GM19239 (cell line): ENCODE data around the gene GAPT.
"Not testable (repeated sequence)": the region's sequence is repeated elsewhere in the genome, so short reads cannot be mapped to it uniquely, and the experiment has no call there.

Experiments
- DNase-seq: peaks from one replicate; pipeline ENCODE4 v3.0.0; 2011; ENCODE audit warnings: low spot score; ENCODE audit not compliant: insufficient read length
- FAIRE-seq: peaks from 2 replicates; lab custom pipeline; 2011; peaks lifted over from hg19 to GRCh38; lab: Jason Lieb, UNC

GAPT gene

GRCh38 chr5:58499941-58500340 lies 8.7 kb downstream of the GAPT start:
- no peak for FAIRE-seq

GRCh38 chr5:58501778-58502417 lies 10.7 kb downstream of the GAPT start:
- FAIRE-seq = no peak
- DNase-seq = no peak

More at GRCh38 chr5:58499941-58500340, 8.7 kb downstream of the GAPT start:
- no peak for DNase-seq

GRCh38 chr5:58503390-58504046 lies 12.3 kb downstream of the GAPT start:
- FAIRE-seq = no peak

GRCh38 chr5:58504766-58505165 lies 13.5 kb downstream of the GAPT start:
- DNase-seq (no peak), FAIRE-seq (no peak)

More at GRCh38 chr5:58503390-58504046, 12.3 kb downstream of the GAPT start:
- no peak for DNase-seq

- no peak for FAIRE-seq
These were observed 14.3 kb downstream of the GAPT start for GRCh38 chr5:58505502-58505901.

GRCh38 chr5:58505971-58506640 lies 14.9 kb downstream of the GAPT start:
- FAIRE-seq = peak; percentile 18
- DNase-seq = no peak

More at GRCh38 chr5:58505502-58505901, 14.3 kb downstream of the GAPT start:
- DNase-seq = no peak

- no peak for FAIRE-seq
- no peak for DNase-seq
These were observed 16.5 kb downstream of the GAPT start for GRCh38 chr5:58507715-58508114.

- FAIRE-seq = no peak
- no peak for DNase-seq
These were observed 26.0 kb downstream of the GAPT start for GRCh38 chr5:58517198-58517597.

- DNase-seq (no peak), FAIRE-seq (no peak)
These were observed 32.7 kb downstream of the GAPT start for GRCh38 chr5:58523956-58524355.

GRCh38 chr5:58524571-58524970 lies 33.3 kb downstream of the GAPT start:
- DNase-seq (no peak), FAIRE-seq (no peak)

GRCh38 chr5:58530942-58531490 lies 39.8 kb downstream of the GAPT start:
- no peak for FAIRE-seq
- no peak for DNase-seq

- DNase-seq, FAIRE-seq: not testable (repeated sequence)
These were observed 50.7 kb downstream of the GAPT start for GRCh38 chr5:58541935-58542334.

- FAIRE-seq = no peak
- DNase-seq = no peak
These were observed 51.5 kb downstream of the GAPT start for GRCh38 chr5:58542709-58543108.

- no peak for FAIRE-seq
- no peak for DNase-seq
These were observed 52.5 kb downstream of the GAPT start for GRCh38 chr5:58543723-58544122.

GRCh38 chr5:58544195-58544594 lies 53.0 kb downstream of the GAPT start:
- DNase-seq (no peak), FAIRE-seq (peak; percentile 35)

GRCh38 chr5:58544926-58545325 lies 53.7 kb downstream of the GAPT start:
- FAIRE-seq = no peak
- no peak for DNase-seq

- DNase-seq = peak; percentile 35
- peak; percentile 87 for FAIRE-seq
These were observed 54.7 kb downstream of the GAPT start for GRCh38 chr5:58545912-58546311.
